Stimulated activated CD4-positive, alpha-beta T cell treated with anti-CD3 and anti-CD28 coated beads, Interleukin-2, amount 100 ng/mL, for 4 hours (primary cell): ENCODE data around the gene JMJD6.
"Not testable (repeated sequence)": the region's sequence is repeated elsewhere in the genome, so short reads cannot be mapped to it uniquely, and the experiment has no call there.

ENCODE experiments used
- DNase-seq: peaks from one replicate; pipeline ENCODE4 v3.0.0-alpha.2; 2020; ENCODE audit warnings: low read depth

JMJD6 gene

GRCh38 chr17:76736349-76737081 lies 10.1 kb upstream of the JMJD6 start:
- peak; percentile 63 for DNase-seq

DNA sequence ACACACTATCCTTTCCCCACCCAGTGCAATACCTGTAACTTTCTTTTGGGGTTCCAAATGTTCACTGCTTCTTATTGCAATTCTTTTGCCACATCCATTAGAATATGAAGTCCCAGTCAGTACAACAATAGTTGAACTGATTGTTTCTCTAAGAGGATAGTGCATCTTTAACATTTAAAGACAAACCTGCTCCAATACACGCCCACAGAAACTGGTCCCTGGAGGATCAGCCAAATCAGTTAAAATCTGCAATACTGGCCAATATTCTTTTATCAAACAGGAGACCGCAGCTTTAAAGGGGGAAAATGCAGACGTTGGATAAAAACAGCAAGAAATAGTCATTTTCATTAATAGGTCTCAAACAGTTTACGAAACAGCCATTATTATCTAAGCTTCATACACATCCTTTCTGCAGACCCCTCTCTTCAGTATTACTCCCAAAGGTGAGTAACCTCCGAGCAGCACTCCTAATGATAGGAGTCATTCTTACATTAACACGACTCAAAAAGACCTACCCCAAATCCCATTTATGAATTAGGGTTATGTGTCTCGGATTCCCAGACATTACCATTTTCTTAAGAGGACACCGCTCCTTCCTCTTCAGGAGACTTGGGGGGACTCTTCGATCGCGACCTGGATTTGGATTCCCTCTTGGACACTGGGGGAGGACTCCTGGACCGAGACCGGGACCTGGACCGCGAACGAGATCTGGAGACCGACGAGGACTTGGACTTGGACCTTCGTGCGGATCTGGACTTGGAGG lies 9.4 kb upstream of the JMJD6 start:
- no peak for DNase-seq

- DNase-seq = no peak
These were observed 8.6 kb upstream of the JMJD6 start for GRCh38 chr17:76735006-76735405.

DNA sequence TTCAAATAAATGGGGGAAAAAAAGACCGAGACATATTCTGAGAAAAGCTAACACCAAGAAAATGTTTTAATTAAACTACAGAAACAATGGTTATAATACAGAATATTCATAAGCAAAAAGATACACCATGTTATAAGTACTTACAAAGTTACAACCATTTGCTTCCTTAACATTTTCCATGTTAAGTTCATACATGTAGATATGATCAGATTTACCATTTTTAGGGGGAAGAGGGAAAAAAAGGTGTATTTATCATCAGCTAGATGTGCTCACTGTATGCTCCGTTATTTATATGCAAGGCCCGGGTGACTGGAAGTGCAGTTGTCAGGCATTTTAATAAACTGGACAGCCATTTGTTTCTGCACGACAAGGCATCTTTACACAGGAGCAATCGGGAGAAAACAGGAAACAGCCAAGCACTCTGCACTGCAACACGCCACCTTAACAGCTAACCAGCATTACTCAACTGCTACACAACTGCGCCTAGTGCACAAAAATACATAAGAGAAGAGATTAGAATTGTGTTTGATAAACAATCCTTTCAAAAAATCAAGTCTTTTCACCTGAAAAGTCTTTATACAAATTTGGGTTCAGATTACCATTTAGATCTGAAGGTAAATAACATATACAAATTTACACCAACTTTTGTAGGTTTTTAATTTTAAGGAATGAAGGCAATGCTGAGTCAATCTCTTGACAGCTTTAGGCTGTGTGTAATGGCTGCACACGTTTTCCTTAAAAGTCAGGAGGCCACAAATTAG lies 7.9 kb upstream of the JMJD6 start:
- DNase-seq = no peak

DNA sequence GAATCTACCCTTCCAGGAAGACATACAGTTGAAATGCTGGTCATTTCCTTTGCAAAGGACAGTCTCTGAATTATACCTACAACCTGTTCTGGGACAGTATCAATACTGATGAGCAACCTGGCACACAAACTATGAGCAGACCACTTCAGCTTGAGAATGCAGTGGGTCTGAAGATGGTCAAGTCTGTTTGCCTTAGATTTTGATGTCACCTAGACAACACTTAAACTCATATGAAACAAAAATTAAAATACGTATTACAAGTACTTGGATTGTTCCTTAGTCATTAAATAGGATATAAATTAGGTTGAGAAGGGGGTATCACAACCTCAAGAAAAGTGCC lies 7.2 kb upstream of the JMJD6 start:
- DNase-seq = no peak

- DNase-seq = no peak
These were observed 6.6 kb upstream of the JMJD6 start for GRCh38 chr17:76732734-76733617.

DNA sequence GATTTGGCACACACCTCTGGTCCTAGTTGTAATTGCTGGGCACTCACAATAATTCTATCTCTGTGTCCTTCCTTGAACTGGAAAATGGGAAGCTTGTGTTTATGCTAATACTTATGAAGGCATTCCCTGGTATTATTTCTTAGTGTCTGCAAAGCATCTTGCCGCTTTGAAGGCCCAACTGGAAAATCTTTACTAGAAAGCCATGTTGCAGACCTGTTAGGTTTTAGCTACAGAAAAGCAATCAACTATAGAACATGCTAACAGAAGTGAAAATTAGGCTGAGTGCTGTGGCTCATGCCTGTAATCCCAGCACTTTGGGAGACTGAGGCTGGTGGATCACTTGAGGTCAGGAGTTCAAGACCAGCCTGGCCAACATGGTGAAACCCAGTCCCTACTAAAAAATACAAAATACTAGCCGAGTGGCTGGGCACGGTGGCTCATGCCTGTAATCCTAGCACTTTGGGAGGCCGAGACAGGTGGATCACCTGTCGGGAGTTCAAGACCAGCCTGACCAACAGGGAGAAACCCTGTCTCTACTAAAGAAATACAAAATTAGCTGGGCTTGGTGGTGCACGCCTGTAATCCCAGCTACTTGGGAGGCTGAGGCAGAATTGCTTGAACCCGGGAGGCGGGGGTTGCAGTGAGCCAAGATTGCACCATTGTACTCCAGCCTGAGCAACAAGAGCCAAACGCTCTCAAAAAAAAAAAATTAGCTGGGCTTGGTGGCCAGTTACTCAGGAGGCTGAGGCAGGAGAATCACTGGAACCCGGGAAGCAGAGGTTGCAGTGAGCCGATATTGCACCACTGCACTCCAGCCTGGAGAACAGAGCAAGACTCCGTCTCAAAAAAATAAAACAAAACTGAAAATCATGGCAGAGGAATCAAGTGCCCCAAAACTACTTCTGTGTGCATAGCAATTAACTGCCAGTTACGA lies 5.7 kb upstream of the JMJD6 start:
- DNase-seq = not testable (repeated sequence)

- DNase-seq = no peak
These were observed 1.5 kb upstream of the JMJD6 start for GRCh38 chr17:76727745-76728456.

DNA sequence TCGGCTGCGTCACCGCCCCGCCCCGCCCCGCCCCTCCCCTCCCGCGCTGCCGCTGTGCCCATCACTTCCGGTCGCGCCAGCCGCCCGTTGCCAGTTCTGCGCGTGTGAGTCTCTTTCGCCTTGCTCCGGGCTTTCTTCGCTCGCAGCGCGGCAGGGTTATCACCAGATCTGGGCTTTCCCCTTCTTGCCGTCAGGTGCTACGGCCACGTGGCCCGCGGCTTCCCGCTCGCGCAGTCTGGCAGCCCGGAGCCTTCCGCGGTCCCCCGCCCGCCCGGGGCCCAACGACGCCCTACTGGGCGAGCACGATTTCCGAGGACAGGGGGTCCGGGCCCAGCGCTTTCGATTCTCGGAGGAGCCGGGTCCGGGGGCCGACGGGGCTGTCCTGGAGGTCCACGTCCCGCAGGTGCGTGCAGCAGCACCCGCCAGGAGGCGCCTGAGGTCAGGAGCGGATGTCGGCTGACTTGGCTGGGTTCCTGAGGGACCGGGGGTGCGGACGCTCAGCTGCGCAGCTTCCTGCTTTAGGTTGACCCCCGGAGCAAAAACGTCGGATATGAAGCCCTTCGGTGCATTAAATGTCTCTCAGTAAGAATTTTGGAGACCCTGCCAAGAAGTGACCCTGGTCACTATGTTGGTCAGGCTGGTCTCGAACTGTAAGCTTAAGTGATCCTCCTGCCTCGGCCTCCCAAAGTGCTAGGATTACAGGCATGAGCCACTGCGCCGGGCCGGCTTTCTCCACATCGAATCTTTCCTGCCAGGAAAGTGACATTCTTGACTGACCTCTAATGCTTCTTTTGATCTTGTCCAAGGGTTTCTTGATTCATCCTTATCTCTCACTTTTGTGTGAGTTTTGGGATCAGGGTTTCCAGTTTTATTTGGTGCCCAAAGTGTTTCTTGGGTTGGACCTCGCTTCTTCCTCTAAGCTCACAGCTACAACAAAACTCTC lies 641 bp upstream of the JMJD6 start, which contains the start of gene METTL23:
Gene METTL23 (plus strand): TSS at position 64 of the 943 bp plus-strand sequence. CDS start 2,872 bp downstream, outside the sequence.
- DNase-seq = peak; percentile 58

- DNase-seq = peak; percentile 58
These were observed 701 bp downstream of the JMJD6 start for GRCh38 chr17:76725580-76726230.

- DNase-seq = no peak
These were observed 2.6 kb downstream of the JMJD6 start for GRCh38 chr17:76723812-76724211.

- DNase-seq = not testable (repeated sequence)
These were observed 3.4 kb downstream of the JMJD6 start for GRCh38 chr17:76722977-76723376.

- DNase-seq = no peak
These were observed 4.1 kb downstream of the JMJD6 start for GRCh38 chr17:76722279-76722678.

DNA sequence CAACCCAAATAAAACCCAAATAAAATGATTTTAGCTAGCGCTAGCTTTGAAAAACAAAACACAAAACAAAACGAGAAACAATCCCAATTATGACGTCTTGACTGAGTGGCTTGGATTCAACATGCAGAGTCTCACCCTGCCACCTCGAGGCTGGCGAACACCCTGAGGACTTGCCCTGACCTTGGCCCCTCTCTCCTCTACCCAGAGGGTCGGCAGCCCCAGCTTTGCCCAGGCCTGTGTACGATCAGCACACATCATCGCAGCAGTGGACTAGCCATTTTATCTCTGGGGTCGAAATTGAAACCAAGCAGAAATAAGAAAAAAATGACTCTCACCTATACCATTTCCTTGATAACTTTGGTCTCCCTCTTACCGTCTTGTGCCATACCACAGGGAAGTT lies 4.9 kb downstream of the JMJD6 start:
- no peak for DNase-seq

GRCh38 chr17:76720941-76721340 lies 5.5 kb downstream of the JMJD6 start:
- no peak for DNase-seq

GRCh38 chr17:76720211-76720610 lies 6.2 kb downstream of the JMJD6 start:
- no peak for DNase-seq

GRCh38 chr17:76718516-76718915 lies 7.9 kb downstream of the JMJD6 start:
- DNase-seq = no peak

GRCh38 chr17:76716839-76717215 lies 9.6 kb downstream of the JMJD6 start:
- no peak for DNase-seq
